KBM-7 (cell line): ENCODE measurements around the gene GLIS1.

Experiments used
- DNase-seq: peaks from one replicate; pipeline ENCODE4 v3.0.0-alpha.2; 2015
- in situ Hi-C: fragments of 300-500 bp; cut with MboI; formaldehyde crosslinking; loops from 2 replicates; pipeline ENCODE4 v1.14.3; 2020; ENCODE audit warnings: low sequenced_read_pairs, low pct_unique_long_range_greater_than_20kb, mixed read lengths

Gene GLIS1

GRCh38 chr1:53539711-53540603 lies 199.0 kb downstream of the GLIS1 start:
- in situ Hi-C loops = no loop called here
- no peak for DNase-seq

- in situ Hi-C loops = no loop called here
- DNase-seq = no peak
Measured at GRCh38 chr1:53539226-53539625, 199.7 kb downstream of the GLIS1 start.

GRCh38 chr1:53536606-53537005 lies 202.4 kb downstream of the GLIS1 start:
- no peak for DNase-seq
- in situ Hi-C loops = no loop called here

- no peak for DNase-seq
- in situ Hi-C loops = no loop called here
Measured at GRCh38 chr1:53535846-53536245, 203.1 kb downstream of the GLIS1 start.

GRCh38 chr1:53535226-53535625 lies 203.7 kb downstream of the GLIS1 start:
- in situ Hi-C loops = no loop called here
- DNase-seq = no peak

GRCh38 chr1:53532912-53533311 lies 206.1 kb downstream of the GLIS1 start:
- DNase-seq = no peak
- in situ Hi-C loops = no loop called here

- DNase-seq = no peak
- in situ Hi-C loops = no loop called here
Measured at GRCh38 chr1:53532377-53532776, 206.6 kb downstream of the GLIS1 start.

- in situ Hi-C loops = no loop called here
- no peak for DNase-seq
Measured at GRCh38 chr1:53530550-53530949, 208.4 kb downstream of the GLIS1 start.

GRCh38 chr1:53529555-53529954 lies 209.4 kb downstream of the GLIS1 start:
- DNase-seq = no peak
- in situ Hi-C loops = no loop called here

GRCh38 chr1:53527368-53527767 lies 211.6 kb downstream of the GLIS1 start:
- in situ Hi-C loops = no loop called here

GRCh38 chr1:53526451-53527101 lies 212.4 kb downstream of the GLIS1 start:
- DNase-seq = no peak
- in situ Hi-C loops = no loop called here

More at GRCh38 chr1:53527368-53527767, 211.6 kb downstream of the GLIS1 start:
- DNase-seq = no peak

GRCh38 chr1:53525595-53525994 lies 213.4 kb downstream of the GLIS1 start:
- peak; percentile 9 for DNase-seq
- in situ Hi-C loops = no loop called here

GRCh38 chr1:53524428-53525375 lies 214.3 kb downstream of the GLIS1 start:
- in situ Hi-C loops = no loop called here
- no peak for DNase-seq

- no peak for DNase-seq
- in situ Hi-C loops = no loop called here
Measured at GRCh38 chr1:53521924-53522552, 216.9 kb downstream of the GLIS1 start.

- in situ Hi-C loops = no loop called here
- DNase-seq = no peak
Measured at GRCh38 chr1:53520481-53520880, 218.5 kb downstream of the GLIS1 start.

- no peak for DNase-seq
Measured at GRCh38 chr1:53519421-53519820, 219.5 kb downstream of the GLIS1 start.

GRCh38 chr1:53518775-53519174 lies 220.2 kb downstream of the GLIS1 start:
- in situ Hi-C loops = no loop called here
- no peak for DNase-seq

More at GRCh38 chr1:53519421-53519820, 219.5 kb downstream of the GLIS1 start:
- in situ Hi-C loops = no loop called here

- in situ Hi-C loops = no loop called here
- DNase-seq = no peak
Measured at GRCh38 chr1:53517821-53518352, 221.1 kb downstream of the GLIS1 start.

- in situ Hi-C loops = no loop called here
- no peak for DNase-seq
Measured at GRCh38 chr1:53517109-53517508, 221.9 kb downstream of the GLIS1 start.
